ENCODE data around the gene TTC7B. TPM values are rescaled to one million over a fixed set of nuclear protein-coding genes. Genes with fewer than 3 reads are reported as not detected.

TTC7B gene
- total and polyA plus RNA-seq, 7 donors, result 18.9 to 97.0 (median 59.0) TPM

DNA sequence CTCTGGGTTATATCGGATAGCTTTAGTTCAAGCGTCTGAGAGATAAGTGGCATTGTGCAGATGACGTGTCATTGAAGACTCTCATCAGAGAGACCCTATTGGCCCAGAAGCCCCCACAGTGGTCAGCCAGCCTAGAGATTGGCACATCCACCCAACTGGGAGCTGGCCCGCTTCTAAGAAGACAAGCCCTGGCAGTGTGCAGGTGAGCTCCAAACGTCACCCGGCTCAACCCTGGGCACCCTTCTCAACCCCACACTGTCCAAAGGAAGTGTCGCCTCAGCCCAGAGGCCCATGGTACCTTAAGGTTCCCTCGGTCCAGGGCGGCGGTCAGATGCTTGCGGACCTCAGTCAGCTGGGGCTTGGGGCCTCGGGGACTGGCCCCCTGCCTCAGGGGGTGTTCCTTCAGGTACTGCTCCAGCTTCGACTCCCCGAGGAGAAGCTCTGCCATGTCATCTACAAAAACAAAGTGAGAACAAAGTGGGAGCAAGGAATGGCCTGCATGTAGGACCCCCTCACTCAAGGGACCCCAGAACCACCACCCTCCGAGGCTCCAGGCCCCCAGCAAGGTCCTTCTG is 30.3 kb downstream of the TTC7B start:
- peak in 1 of 4 donors; percentile 7 for ATAC-seq

DNA sequence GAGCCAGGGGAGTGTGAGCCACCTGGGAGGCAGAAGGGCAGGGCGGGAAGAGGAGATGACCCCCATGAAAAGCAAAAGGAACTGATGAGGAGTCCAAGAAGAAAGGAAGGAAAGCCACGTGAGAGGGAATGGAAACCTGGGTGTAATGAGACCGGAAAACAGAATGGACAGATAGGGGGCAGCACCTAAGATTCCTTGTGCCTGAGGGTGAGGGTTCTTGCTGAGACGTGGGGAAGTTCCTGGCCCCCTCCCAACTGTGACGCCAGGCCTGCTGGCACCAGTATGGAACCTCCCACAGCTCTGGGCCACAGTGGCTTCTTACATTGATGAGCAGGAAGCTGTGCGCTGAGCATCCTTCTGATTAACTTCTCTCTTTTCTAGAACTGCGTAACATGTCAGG is 30.8 kb downstream of the TTC7B start:
- Histone ChIP-seq H3K36me3 (ENCODE audit: insufficient read depth in 1 of 2, low read depth in 1 of 2) (peaks cover 0 to 28% of the 10 kb centered on the region in 2 donors), H3K4me3 (no peak overlapping the region), H3K27ac (no peak overlapping the region), H3K27me3 (ENCODE audit: insufficient read depth in 3 of 3, low read length in 2 of 3) (no peaks in the 10 kb centered on the region), H3K4me1 (no peaks in the 10 kb centered on the region), H3K9me3 (no peaks in the 10 kb centered on the region)
- 62 to 68% (median 67%) methylated on average over 7 of the region's 7 CpGs for WGBS, 3 donors
- intact Hi-C loops (cut with DNase I), result no loop called here
- TF ChIP-seq, protein P1, sequence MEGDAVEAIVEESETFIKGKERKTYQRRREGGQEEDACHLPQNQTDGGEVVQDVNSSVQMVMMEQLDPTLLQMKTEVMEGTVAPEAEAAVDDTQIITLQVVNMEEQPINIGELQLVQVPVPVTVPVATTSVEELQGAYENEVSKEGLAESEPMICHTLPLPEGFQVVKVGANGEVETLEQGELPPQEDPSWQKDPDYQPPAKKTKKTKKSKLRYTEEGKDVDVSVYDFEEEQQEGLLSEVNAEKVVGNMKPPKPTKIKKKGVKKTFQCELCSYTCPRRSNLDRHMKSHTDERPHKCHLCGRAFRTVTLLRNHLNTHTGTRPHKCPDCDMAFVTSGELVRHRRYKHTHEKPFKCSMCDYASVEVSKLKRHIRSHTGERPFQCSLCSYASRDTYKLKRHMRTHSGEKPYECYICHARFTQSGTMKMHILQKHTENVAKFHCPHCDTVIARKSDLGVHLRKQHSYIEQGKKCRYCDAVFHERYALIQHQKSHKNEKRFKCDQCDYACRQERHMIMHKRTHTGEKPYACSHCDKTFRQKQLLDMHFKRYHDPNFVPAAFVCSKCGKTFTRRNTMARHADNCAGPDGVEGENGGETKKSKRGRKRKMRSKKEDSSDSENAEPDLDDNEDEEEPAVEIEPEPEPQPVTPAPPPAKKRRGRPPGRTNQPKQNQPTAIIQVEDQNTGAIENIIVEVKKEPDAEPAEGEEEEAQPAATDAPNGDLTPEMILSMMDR (IDR thresholded peaks at IDR 0.05), result peak; percentile 15
- DNase-seq (peak in 1 of 2 donors; percentile 63), ATAC-seq (peak in 3 of 4 donors; percentile 65 to 89 (median 79))

More for the DNA sequence above, 30.3 kb downstream of the TTC7B start:
- TF ChIP-seq, protein P1 (IDR thresholded peaks at IDR 0.05), result no peak
- H3K27me3 ChIP-seq (ENCODE audit: insufficient read depth in 3 of 3, low read length in 2 of 3), result no peaks in the 10 kb centered on the region
- H3K36me3 ChIP-seq (ENCODE audit: insufficient read depth in 1 of 2, low read depth in 1 of 2), result peaks cover 0 to 23% of the 10 kb centered on the region in 2 donors
- no peaks in the 10 kb centered on the region for H3K4me1 ChIP-seq
- no peak overlapping the region for H3K27ac ChIP-seq
- WGBS, 3 donors, result 96 to 97% (median 96%) methylated on average over 15 of the region's 15 CpGs
- intact Hi-C loops (cut with DNase I), result no loop called here
- H3K9me3 ChIP-seq, result no peaks in the 10 kb centered on the region
- no peak for DNase-seq
- H3K4me3 ChIP-seq, result no peak overlapping the region

DNA sequence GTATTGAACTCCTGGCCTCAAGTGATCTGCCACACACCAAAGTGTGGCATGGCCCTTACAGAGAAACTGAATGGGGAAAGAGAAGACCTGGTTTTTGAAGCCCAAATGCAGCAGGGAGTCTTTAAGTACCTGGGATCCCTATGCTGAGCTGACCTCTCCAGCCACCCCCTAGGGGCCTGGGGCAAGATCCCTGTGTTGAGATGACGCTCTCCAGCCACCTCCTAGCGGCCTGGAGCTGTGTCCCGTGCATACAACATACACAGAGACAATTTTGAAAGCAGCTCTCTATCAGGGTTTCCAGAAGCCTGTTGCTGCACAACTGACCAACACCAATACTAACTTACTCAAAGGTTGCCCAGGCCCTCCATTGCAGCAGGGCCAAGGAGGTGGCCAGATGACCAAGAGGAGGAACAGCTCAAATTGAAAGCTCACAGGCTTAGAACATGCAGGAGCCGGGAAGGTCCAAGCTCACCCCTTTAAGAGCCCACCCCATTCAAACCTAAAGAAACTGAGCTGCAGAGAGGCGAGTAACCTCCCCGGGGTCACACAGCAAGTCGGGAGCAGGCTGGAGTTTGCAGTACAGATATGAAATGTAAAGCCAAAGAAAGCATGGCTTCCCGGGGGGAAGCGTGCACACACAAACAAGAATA is 31.5 kb downstream of the TTC7B start:
- WGBS, 3 donors, result 83 to 91% (median 90%) methylated on average over 9 of the region's 9 CpGs
- Histone ChIP-seq H3K9me3 (no peaks in the 10 kb centered on the region), H3K27ac (no peak overlapping the region), H3K27me3 (ENCODE audit: insufficient read depth in 3 of 3, low read length in 2 of 3) (no peaks in the 10 kb centered on the region), H3K4me3 (no peak overlapping the region), H3K36me3 (ENCODE audit: insufficient read depth in 1 of 2, low read depth in 1 of 2) (peaks cover 0 to 35% of the 10 kb centered on the region in 2 donors), H3K4me1 (no peaks in the 10 kb centered on the region)
- intact Hi-C loops (cut with DNase I), result no loop called here
- no peak for ATAC-seq
- TF ChIP-seq, protein P1 (IDR thresholded peaks at IDR 0.05), result no peak
- no peak for DNase-seq

DNA sequence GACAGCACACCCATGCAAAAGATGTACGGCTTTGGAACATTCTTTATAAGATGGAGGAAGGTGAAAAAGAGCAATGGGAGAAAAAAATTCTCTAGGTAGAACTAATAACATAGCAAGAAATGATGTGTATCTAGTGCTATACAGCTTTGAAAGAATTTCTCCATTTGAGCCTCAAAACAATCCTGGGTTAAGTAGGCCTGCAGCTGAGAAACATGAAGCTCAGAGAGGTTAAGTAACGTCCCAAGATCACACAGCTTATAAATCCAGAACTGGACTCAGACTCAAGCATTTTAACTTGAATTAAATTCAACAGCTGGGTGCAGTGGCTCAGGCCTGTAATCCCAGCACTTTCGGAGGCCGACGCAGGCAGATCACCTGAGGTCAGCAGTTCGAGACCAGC is 32.9 kb downstream of the TTC7B start:
- no peak overlapping the region for H3K4me3 ChIP-seq
- intact Hi-C loops (cut with DNase I), result no loop called here
- H3K36me3 ChIP-seq (ENCODE audit: insufficient read depth in 1 of 2, low read depth in 1 of 2), result peaks cover 0 to 49% of the 10 kb centered on the region in 2 donors
- no peak overlapping the region for H3K27ac ChIP-seq
- DNase-seq (no peak), ATAC-seq (no peak)
- 95 to 97% (median 96%) methylated on average over 6 of the region's 6 CpGs for WGBS, 3 donors
- no peaks in the 10 kb centered on the region for H3K9me3 ChIP-seq
- TF ChIP-seq, protein P1 (IDR thresholded peaks at IDR 0.05), result no peak
- no peaks in the 10 kb centered on the region for H3K27me3 ChIP-seq (ENCODE audit: insufficient read depth in 3 of 3, low read length in 2 of 3)
- no peaks in the 10 kb centered on the region for H3K4me1 ChIP-seq

Data from psoas muscle (tissue), 8 donors.